ENCODE measurements around the gene ECM2.

- no peak for TF ChIP-seq CTCF (IDR thresholded peaks at IDR 0.05 in 2 of 3, conservative IDR thresholded peaks at IDR 0.05 in 1 of 3; ENCODE audit: borderline replicate concordance in 1 of 3, insufficient read depth in 1 of 3, low read depth in 2 of 3, low read length in 2 of 3)
- no peak for TF ChIP-seq SIN3A (IDR thresholded peaks at IDR 0.05; ENCODE audit: low read depth)
- TF ChIP-seq ATF3 (IDR thresholded peaks at IDR 0.05): no peak
These were observed 18.7 kb downstream of the ECM2 start for GRCh38 chr9:92517046-92517445.

Data from HCT116 (cell line).